WERI-Rb-1 (cell line): Measurements from ENCODE around the gene PBX3.

Experiments used
- DNase-seq: peaks from one replicate; pipeline ENCODE4 v3.0.0-alpha.2; 2020
- H3K27ac ChIP-seq: fragments of 250-450 bp; sonication (Bioruptor Pico); 2 replicates; pipeline ENCODE4 v1.5.1; 2020; ENCODE audit warnings: mild to moderate bottlenecking, moderate library complexity
- H3K27me3 ChIP-seq: fragments of 250-450 bp; sonication (Bioruptor Pico); 2 replicates; pipeline ENCODE4 v1.5.1; 2021; ENCODE audit warnings: mild to moderate bottlenecking, low read depth, moderate library complexity; ENCODE audit not compliant: insufficient read depth, severe bottlenecking
- H3K36me3 ChIP-seq: fragments of 250-450 bp; sonication (Bioruptor Pico); 2 replicates; pipeline ENCODE4 v1.5.1; 2020; ENCODE audit warnings: mild to moderate bottlenecking, moderate library complexity
- H3K4me3 ChIP-seq: 2 replicates; pipeline ENCODE4 v1.5.1; 2011; ENCODE audit warnings: low read depth, mild to moderate bottlenecking, control low read depth, low read length
- H3K9me3 ChIP-seq: fragments of 250-450 bp; sonication (Bioruptor Pico); 2 replicates; pipeline ENCODE4 v1.5.1; 2021; ENCODE audit warnings: mild to moderate bottlenecking, moderate library complexity; ENCODE audit not compliant: severe bottlenecking
- CTCF ChIP-seq: IDR thresholded peaks from 2 replicates; pipeline ENCODE4 v1.5.1; 2011; ENCODE audit warnings: low read depth, mild to moderate bottlenecking, control low read depth, inconsistent platforms, low read length

PBX3 gene

DNA sequence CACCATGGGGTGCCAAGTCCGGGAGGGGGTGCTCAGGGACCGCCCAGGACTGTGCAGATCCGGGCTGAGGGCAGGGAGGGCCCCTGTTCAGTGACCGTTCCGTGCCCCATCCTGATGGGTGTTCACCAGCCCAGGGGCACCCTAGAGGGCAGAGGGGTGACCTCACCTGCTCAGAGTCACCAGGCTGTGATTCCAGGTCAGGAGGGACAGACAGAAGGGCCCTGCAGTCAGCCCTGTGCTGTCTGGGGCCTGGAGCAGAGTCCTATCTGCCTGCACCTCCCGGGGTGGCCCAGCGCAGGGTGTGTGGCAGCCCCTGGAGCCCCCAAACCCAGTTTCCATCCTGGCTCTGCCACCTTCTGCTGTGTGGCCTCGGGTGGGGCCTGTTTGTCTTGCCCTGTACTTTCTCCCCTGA lies 241.9 kb downstream of the PBX3 start:
- TF ChIP-seq CTCF, result no peak

GRCh38 chr9:125989524-125990180 lies 242.5 kb downstream of the PBX3 start:
- Histone ChIP-seq H3K4me3 (no peak overlapping the region), H3K27me3 (no peaks in the 10 kb centered on the region), H3K27ac (no peak overlapping the region), H3K9me3 (no peaks in the 10 kb centered on the region), H3K36me3 (no peaks in the 10 kb centered on the region)
- peak; percentile 7 for DNase-seq
- TF ChIP-seq CTCF, result no peak

More for the DNA sequence above, 241.9 kb downstream of the PBX3 start:
- Histone ChIP-seq H3K27ac (no peak overlapping the region), H3K36me3 (no peaks in the 10 kb centered on the region), H3K4me3 (no peak overlapping the region), H3K27me3 (no peaks in the 10 kb centered on the region), H3K9me3 (no peaks in the 10 kb centered on the region)
- peak; percentile 4 for DNase-seq

DNA sequence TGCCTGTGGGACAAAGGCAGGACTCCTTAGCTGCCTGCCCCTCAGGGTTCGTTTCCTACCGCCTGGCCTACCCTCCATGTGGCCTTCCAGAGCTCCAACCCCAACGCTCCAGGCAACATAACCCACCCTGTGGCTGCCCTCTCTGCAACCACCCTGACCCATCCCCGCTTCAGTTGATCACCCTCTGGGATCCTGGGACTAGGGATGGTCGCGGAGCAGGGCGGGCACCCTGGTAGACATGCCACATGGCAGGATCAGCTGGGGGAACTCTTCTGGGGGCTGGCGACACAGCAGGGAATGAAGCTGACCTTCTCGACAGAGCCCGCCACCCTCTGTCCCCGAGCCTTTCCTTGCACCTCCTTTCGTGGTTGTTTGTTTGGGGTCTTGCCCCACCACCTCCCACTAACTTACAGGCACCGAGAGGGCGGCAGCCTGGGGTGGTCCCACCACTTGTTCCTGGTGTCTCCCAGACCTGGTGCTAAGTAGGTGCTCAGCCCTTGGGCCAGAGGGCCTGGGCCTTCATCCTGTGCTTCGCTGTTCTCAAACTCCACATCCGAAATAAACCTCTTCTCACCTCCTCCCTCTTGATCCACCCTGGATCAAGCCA lies 243.1 kb downstream of the PBX3 start:
- peak; percentile 8 for DNase-seq

GRCh38 chr9:125990793-125991220 lies 243.6 kb downstream of the PBX3 start:
- H3K9me3 ChIP-seq, result no peaks in the 10 kb centered on the region
- H3K4me3 ChIP-seq, result no peak overlapping the region
- H3K27me3 ChIP-seq, result no peaks in the 10 kb centered on the region
- TF ChIP-seq CTCF, result no peak
- no peaks in the 10 kb centered on the region for H3K36me3 ChIP-seq
- peak overlapping the region; percentile 33 for H3K27ac ChIP-seq
- DNase-seq, result peak; percentile 42

More for the DNA sequence above, 243.1 kb downstream of the PBX3 start:
- Histone ChIP-seq H3K27ac (peak overlapping the region; percentile 33), H3K9me3 (no peaks in the 10 kb centered on the region), H3K36me3 (no peaks in the 10 kb centered on the region), H3K27me3 (no peaks in the 10 kb centered on the region), H3K4me3 (no peak overlapping the region)
- TF ChIP-seq CTCF, result no peak

GRCh38 chr9:125991886-125992529 lies 244.8 kb downstream of the PBX3 start:
- Histone ChIP-seq H3K36me3 (no peaks in the 10 kb centered on the region), H3K27me3 (no peaks in the 10 kb centered on the region), H3K4me3 (no peak overlapping the region), H3K27ac (peak overlapping the region; percentile 8; the same call in 1 of the 2 replicates), H3K9me3 (no peaks in the 10 kb centered on the region)
- no peak for DNase-seq
- no peak for TF ChIP-seq CTCF
